Hematopoietic multipotent progenitor cell treated with erythropoietin and hydrocortisone succinate and interleukin-3 and kit ligand, for 8 days (in vitro differentiated cells): ENCODE measurements around the gene CMTM6.
"Not testable (repeated sequence)": the region's sequence is repeated elsewhere in the genome, so short reads cannot be mapped to it uniquely, and the experiment has no call there.

Experiments
- DNase-seq: peaks from one replicate; pipeline ENCODE4 v3.0.0-alpha.2; 2015

Gene CMTM6

DNA sequence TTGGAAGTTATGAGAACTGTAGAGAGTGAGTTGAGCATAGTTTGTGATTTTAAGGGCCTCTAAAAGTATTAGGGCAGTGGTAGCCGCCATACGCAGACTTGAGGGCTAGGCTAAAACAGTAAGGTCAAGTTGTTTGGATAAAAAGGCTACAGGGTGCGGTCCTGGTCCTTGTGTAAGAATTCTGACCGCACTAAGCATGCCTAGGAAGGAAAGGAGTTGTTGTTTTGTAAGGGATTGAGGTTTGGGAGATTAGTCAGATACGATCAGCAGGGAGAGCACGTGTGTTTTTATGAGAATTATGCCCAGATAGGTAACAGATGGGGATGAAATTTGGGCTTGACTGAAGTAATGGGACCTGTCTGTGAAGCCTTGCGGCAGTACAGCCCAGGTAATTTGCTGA lies 39.2 kb downstream of the CMTM6 start:
- DNase-seq: not testable (repeated sequence)

DNA sequence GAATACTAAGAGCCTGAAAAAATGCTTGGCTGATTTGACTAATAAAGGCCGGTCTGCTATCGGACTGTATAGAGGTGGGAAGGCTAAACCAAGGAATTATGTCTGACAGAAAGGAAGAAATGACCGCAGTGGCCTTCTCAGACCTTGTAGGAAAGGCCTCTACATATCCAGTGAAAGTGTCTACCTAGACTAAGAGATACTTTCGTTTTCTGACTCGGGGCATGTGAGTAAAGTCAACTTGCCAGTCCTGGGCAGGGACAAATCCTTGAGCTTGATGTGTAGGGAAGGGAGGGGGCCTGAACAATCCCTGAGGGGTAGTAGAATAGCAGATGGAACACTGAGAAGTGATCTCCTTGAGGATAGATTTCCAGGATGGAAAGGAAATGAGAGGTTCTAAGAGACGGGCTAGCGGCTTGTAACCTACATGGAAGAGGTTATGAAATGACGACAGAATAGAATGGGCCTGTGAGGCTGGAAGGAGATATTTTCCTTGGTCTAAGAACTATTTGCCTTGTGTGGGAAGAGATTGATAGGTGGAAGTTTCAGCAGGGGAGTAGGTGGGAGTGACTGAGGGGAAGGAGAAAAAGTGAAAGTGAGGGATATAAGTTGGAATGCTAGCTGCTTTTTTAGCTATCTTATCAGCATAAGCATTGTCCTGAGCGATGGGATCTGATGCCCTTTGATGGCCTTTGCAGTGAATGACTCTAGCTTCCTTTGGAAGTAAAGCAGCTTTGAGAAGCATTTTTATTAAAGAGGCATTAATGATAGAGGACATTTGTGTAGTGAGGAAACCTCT lies 40.3 kb downstream of the CMTM6 start:
- DNase-seq: not testable (repeated sequence)

DNA sequence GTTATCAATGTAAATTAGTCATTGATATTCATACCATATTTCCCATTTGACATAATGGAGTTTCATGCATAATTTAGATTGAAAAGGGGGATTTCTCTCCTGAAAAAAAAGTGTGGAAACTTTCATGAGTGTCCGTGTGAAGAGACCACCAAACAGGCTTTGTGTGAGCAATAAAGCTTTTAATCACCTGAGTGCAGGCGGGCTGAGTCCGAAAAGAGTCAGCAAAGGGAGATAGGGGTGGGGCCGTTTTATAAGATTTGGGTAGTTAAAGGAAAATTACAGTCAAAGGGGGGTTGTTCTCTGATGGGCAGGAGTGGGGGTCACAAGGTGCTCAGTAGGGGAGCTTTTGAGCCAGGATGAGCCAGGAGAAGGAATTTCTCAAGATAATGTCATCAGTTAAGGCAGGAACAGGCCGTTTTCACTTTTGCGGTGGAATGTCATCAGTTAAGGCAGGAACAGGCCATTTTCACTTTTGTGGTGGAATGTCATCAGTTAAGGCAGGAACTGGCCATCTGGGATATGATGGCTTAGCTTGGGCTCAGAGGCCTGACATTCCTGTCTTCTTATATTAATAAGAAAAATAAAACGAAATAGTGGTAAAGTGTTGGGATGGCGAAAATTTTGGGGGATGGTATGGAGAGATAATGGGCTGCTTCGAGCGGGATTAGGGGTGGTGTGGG lies 41.7 kb downstream of the CMTM6 start:
- DNase-seq: not testable (repeated sequence)

DNA sequence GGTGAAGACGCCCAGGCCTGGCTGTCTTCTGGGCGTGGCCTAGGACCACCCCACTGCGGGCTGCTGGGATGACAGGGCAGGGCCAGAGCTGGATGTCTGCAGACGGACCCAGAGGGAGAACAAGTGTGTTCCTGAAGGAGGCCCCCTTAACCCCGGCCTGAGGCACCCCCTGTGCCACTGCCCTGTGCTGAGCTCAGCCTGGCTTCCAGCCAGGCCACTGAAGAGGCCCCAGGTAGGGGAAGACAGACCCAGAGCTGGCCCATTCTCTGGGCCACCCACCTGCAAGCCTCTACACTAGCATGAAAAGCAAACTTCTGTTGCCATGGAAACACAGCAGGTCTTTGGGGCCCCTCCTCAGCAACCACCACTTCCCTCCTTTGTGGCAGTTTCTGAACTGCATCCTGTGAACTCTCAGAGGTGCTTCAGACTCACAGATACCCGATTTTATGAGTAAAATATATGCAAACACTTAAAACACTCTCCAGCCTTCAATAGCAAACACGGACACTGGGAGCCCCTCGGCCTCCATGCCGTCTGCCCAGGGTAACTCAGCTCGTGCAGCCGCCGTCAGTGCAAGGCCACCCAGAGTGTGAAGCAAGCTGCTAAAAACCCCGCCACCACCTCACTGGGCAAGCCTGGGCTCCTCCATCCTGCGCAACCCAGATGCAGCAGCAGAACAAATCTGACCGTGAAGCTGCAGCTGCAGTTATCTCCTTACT lies 42.5 kb downstream of the CMTM6 start:
- no peak for DNase-seq

DNA sequence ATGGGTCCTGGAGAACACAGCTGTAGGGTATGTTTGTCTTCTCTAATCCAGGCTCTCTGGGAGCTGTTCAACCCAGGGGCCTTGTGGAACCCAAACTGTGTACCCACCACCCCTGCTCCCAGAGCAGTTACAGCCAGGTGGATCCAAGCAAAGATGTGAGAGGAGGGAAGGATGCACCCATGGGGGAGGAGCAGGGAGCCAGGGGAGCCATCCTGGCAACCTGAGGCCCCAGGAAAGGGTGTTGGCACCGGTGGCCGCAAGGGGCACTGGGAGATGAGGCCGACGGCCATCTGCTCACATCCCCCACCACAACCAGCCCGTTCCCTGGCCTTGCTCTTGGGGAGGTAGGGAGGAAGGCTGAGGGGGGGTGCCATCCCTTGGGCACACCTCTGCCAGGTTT lies 43.2 kb downstream of the CMTM6 start:
- no peak for DNase-seq

DNA sequence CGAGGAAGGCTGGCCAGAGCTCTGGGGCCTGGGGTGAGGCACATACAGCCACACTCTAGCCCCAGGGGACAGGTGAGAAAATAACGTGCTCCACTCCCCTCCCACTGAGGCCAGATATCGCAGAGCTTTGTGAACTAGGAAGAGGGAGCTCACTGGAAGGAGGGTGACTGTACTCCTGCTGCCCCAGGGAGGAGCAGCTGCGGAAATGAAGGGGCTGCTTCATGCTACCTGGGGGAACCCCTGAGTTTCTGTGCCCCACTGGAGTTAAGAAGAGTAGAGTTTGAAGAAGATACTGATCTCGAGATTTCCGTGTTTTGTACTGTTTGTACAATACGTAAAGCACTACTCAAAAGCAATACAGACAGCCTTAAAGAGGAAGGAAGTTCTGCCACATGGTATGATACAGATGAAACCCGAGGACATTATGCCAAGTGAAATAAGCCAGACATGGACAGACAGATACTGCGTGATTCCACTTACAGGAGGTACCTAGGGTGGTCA lies 44.6 kb downstream of the CMTM6 start:
- no peak for DNase-seq

DNA sequence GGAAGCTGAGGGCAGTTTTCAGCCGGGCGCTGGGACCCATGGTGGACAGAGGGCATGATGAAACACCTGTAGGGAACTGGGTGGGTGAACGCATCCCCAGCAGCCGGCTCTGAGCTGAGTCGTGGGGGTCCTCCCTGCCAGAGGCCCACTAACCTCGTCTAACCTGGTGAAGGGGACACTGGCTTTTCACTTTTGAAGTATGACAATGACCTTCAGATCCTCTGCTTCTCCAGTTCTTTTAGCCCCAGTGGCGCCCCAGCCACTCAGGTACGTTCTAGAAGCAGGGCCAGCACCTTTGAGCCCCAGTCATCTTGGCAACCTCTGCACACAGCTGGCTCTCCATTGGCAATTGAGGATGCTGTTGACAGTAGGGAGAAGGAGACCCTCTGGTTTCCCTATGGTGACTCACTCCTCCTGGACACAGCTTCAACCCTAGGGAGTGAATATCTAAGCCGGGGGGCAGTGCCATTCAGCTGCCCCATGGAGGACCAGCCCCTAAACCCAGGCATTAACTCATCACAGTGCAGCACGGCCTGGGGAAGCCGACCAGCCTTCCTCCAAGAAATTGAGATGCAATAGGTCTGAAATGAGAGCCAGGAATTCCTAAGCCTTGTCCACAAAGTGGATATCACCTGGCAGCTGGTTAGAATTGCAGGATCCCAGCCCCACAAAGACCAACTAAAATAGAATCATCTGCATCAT lies 46.1 kb downstream of the CMTM6 start:
- DNase-seq: no peak

DNA sequence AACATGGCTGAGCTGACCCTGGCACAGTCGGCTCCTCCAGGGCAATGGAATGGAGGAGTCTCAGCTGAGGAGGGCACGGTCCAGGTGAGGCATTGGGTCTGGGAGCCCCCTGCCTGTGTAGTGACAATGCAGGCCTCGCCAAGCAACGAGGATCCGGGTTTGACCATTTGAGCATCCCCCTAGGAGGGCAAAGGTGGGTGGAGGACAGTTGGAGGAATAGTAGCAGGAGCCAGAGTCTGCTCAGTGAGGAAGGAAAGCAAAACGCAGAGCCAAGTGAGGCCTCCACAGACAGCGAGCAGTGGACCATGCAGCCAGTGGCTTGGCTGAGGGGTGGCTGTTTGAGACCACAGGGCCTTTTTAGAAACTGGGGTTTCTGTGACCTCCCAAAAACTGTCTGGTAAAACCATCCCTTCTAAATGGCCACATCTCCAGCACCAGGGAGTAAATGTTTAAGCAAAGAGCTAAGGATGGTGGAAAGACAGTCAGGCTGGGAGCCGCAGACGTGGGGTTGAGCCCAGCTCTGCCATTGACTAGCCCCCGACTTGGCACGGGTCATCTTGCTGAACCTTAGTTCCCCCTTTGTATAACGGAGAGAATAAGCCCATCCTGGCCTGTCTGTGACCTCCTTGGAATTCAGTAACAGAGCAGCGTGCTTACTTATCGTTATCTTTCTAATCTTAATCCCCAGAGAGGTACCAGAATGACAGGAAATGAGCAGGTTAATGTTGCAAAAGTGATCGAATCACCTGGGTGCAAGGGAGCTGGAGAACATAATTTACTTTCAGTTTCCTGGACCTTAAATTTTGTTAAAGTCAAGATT lies 46.8 kb downstream of the CMTM6 start:
- no peak for DNase-seq

DNA sequence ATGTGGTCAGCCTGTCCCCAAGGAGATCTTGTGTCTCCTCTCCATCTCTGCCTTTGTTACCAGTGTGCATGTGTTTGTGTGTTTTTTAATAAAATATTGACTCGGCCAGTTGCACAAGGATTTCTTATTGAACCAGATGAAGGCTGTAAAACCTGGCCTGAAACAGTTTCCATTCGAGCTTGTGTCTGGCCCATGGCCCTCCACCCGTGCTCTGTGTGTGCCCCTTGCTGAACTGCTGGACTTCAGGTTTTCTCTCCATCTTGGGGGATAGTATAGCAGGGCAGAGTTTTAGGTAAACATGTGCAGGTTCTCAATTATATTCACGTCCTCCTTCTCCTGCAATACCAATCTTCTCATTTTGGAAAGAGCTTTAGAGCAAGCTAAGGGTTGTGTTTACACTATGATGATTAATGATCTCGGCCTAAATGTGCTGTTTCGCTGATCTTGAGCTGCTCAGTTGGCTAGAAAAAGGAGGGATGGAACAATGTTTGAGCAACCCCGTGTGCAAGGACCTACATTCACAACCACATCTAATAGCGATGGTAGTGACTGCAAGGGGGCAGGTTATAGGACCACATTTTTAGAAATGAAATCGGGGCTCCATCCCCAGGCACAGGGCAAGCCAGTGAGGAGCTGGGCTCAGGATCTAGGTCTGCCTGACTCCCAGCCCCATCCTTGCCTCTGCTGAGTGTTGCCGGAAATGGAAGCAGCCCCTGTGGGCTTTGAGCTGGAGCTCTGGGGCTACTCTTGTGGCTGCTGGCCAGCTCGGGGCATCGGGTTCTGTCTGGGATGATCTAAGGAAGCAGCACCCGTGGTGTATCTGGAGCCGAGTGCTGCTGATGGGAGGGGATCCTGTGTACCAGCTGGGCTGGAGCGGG lies 47.7 kb downstream of the CMTM6 start:
- DNase-seq: no peak

DNA sequence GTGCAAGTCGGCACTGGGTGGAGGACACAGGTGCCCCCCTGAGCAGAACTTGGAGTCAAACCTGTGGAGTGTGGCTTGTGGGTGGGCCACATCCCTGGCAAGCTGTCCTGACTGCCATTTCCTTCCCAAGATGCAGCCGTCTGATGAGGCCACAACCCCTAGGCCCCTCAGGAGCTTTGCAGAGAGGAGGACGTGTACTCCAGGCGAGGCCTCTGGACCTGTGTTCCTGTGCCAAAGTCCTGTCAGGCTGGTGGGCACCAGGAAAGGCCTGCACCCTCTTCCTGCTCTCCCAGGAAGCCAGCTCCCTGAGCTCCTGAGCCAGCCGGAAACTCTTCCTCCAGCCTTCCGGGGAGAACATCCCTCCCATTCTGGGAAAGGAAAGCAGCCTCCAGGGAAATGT lies 48.5 kb downstream of the CMTM6 start:
- no peak for DNase-seq

DNA sequence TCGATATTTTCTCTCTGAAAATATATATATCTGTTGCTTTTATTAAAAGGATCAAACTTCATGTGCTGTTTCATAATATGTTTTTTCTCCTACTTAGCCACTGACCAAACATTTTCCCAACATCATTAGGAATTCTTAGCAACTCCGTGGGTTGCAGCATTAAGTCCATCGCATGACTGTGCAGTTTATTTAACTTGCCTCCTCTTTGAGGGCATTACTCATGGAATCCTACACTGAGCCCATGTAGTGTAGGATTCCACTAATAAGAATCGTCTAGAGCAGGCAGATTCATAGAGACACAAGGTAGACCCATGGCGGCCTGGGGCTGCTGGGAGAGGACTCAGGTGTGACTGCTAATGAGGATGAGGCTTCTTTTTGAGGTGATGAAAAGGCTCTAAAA lies 49.3 kb downstream of the CMTM6 start:
- no peak for DNase-seq

DNA sequence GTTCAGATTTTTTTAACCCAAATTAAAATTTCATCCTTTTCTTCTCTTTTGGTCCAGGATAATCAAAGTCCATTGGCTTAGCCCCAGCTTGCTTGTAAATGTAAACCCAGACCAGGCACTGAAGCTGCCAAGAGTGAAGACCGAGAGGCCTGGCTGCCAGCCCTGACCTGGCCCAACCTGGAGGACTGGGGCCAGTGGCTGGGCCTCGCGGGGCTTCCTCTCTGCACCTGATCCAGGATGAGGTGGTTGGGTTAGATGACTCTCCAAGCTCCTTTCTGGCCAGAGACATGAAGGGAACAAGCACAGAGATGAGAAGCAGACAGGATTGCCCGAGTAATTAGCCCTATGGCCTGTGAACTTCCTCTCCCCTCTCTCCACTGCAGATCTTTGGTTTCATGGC lies 50.6 kb downstream of the CMTM6 start:
- DNase-seq: no peak

DNA sequence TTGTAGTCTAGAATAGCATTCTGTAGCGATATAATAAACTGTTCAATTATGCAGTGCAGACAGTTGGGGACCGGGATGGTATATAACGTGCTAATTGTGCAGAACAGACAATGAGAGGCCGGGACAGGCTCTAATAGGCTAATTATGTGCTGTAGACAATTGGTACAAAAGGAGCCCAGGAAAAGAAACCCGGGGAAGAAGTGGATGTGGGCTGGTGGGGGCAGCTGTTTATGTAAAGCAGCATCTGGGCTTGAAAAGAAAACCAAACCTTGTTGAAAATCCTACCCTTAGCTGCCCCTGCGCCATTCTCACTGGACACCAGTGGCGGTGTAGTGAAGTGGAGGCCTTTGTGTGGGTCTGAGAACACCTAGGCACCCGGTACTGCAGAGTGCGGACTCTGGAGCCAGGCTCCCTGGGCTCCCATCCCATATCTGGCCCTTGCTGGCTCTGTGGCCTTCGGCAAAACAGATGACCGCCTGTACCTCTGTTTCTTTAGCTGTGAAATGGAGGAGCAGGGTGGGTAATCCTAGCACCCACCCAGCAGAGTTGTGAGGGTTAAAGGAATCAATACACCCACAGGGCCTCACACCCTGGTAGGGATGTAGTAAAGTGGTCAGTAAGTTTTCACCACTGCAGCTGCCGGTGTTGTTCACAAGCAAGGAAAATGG lies 51.5 kb downstream of the CMTM6 start:
- no peak for DNase-seq

DNA sequence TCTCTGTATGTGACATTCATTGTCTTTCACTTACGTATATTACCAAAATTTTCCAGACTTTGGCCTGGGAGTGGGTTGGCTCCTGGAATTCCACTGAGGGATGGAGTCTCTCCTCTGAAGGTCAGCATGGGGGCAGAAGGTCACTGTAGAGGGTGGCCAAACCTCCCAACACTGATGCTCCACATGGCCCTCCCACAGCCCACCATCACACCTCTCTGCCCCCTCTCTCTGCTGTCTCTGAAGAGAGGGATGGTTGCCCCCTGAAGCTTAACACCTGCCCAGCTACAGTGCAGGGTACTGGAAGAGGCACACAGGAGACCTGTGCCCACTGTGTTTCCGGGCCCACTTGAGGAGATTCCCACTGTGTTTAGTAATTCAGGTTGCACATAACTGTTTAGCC lies 52.2 kb downstream of the CMTM6 start:
- no peak for DNase-seq

DNA sequence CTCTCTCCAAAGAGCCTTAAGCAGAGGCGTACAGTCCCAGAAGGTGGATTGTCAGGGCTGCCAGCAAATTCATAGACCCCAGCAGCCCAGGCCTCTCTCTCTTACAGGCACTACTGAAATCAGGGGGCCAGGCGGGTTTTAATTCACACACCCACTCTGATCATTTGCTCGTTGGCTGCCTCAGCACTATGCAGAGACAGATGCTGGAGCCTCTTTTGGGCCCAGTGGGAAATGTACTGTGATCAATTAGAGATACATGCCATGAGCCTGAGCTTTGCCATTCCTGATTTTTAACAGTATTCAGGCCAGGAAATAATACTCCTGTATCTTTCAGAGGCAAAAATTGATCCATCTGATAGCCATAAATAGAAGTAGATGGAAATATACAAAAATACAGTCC lies 53.0 kb downstream of the CMTM6 start:
- DNase-seq: no peak

DNA sequence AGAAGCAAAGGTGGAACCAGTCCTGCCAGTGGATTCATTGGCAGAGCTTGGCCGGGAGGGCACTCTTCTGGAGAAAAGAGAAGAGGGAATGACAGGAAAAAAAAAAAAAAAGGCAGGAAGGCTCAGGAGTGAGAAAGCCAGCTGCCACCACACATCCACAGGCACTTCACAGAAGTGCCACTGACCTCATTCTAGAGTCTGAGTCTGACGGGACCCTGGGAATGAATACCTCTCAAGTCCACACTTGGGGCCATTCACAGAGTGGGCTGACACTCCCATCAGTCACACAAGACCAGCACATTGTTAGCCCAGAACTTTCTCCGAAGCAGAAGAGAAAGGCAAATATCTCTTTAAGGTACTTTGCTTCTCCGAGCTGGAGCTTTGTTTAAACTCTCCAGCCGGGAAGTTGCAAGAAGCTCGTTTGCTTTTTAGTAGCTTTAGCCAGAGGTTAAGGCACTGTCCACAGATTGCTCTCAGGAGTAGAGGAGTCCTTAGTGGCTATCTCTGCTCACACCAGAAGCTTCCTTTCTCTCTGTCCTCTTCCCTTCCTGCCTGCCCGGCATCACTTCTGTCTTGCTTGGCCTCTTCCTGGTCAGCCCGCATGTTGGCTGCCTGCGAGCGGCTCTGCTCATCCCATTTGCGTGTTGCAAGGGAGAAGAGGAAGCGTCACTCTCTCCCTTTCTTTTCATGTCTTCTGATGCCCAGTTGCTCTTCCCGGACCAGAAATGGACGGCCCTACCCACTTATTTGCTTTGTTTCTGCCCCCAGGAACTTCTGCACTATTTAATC lies 53.8 kb downstream of the CMTM6 start:
- no peak for DNase-seq

DNA sequence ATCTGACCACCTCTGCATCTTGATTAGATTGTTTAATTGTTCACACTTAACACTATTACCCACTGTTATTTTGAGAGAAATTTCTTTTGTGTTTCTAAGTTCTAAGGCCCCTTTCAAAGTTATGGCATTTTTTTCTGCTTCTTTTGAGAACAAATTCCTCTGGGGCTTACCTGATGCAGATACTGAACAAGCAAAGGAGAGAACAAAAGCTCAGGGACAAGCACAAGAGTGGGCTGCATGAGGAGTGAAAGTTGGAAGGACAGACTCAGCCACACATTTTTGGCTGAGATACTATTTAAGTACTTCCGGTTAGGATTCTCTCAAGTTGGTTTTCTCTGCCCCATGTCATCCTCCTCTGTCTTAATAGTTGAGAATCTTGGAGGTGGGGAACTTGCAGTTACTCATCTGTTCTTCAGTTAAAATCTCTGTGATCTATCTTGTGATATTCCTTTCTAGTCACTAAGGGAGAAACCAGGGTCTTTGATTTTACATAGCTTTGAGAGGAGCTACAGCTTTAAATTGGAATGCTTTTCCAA lies 54.7 kb downstream of the CMTM6 start:
- no peak for DNase-seq

DNA sequence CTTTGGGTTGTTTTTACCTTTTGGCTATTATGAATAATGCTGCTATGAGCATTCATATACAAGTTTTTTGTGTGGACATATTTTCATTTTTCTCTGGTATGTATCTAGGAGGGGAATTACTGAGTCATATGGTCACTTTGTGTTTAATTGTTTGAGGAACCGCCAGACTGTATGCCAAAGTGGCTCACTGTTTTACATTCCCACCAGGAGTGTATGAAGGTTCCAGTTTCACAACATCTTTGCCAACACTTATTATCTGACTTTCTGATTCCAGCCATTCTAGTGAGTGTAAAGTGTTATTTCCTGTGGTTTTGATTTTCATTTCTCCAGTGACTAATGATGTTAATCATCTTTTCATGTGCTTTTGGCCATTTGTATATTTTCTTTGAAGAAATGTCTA lies 59.2 kb downstream of the CMTM6 start:
- DNase-seq: no peak

DNA sequence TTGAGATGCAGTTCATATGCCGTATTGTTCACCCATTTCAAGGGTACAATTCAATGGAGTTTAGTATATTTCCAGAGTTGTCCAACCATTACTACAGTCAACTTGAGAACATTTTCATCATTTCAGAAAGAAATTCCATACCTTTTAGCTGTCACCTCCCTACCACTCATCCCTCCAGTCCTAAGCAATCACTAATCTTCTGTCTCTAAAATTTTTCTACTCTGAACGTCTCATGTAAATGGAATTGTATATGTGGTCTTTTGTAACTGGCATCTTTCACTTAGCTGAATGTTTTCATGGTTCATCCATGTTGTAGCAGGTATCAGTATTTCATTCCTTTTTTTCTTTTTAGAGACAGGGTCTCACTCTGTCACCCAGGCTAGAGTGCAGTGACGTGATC lies 59.9 kb downstream of the CMTM6 start:
- no peak for DNase-seq
